MCF 10A (cell line): Measurements from ENCODE around the gene SNRPB2. TPM values are rescaled to one million over a fixed set of nuclear protein-coding genes. Genes with fewer than 3 reads are reported as not detected.

Source experiments
- BruUV-seq: library from RNA; stranded (reverse); fragments of 400-500 nt; replicated peaks from 2 replicates; lab custom pipeline; 2021; lab: Mats Ljungman, UMichigan
- CTCF ChIA-PET: fragments of 300-600 bp; sonication (Branson Sonifier 250); formaldehyde crosslinking; extraction: SDS; loops from one replicate; lab custom pipeline; 2021; ENCODE audit warnings: antibody characterized with exemption, inconsistent platforms; lab: Yijun Ruan, JAX
- POLR2A ChIA-PET: fragments of 300-600, 350-650 bp; sonication (Branson Sonifier 250); formaldehyde crosslinking; extraction: SDS; loops from one replicate; lab custom pipeline; 2020; ENCODE audit warnings: antibody characterized with exemption, inconsistent platforms; lab: Yijun Ruan, JAX
- DNase-seq: peaks from one replicate; pipeline ENCODE4 v3.0.0-alpha.2; 2018; ENCODE audit not compliant: unreplicated experiment
- H3K27ac Mint-ChIP-seq: one replicate; pipeline ENCODE4 v1.8.0; 2022; ENCODE audit warnings: mild to moderate bottlenecking, low read depth, mixed read lengths; ENCODE audit not compliant: unreplicated experiment
- H3K27me3 Mint-ChIP-seq: one replicate; pipeline ENCODE4 v1.8.0; 2022; ENCODE audit warnings: mixed read lengths; ENCODE audit not compliant: insufficient read depth, unreplicated experiment
- H3K36me3 Mint-ChIP-seq: one replicate; pipeline ENCODE4 v1.8.0; 2022; ENCODE audit warnings: mild to moderate bottlenecking, moderate library complexity, mixed read lengths; ENCODE audit not compliant: insufficient read depth, unreplicated experiment
- H3K4me1 Mint-ChIP-seq: one replicate; pipeline ENCODE4 v1.8.0; 2022; ENCODE audit warnings: mixed read lengths; ENCODE audit not compliant: insufficient read depth, unreplicated experiment
- H3K4me3 Mint-ChIP-seq: one replicate; pipeline ENCODE4 v1.8.0; 2022; ENCODE audit warnings: mild to moderate bottlenecking, moderate library complexity, mixed read lengths; ENCODE audit not compliant: unreplicated experiment
- H3K9me3 Mint-ChIP-seq: one replicate; pipeline ENCODE4 v1.8.0; 2022; ENCODE audit warnings: mixed read lengths; ENCODE audit not compliant: unreplicated experiment
- CTCF ChIP-seq: fragments of 200-600 bp; IDR thresholded peaks from one replicate; pipeline ENCODE4 v1.8.0; 2022; ENCODE audit warnings: antibody characterized with exemption, mild to moderate bottlenecking; ENCODE audit not compliant: unreplicated experiment
- intact Hi-C: fragments of 100-400 bp; cut with micrococcal nuclease; formaldehyde crosslinking; loops from 2 replicates; pipeline ENCODE4 v1.14.1; 2022
- total RNA-seq: library from RNA; stranded (reverse); gene quantifications from 2 replicates; pipeline ENCODE4 v1.2.3, GENCODE V29; 2022

The SNRPB2 gene
- total RNA-seq, 1 experiment from 2014 or later: 57.7 TPM

- no peaks in the 10 kb centered on the region for H3K9me3 Mint-ChIP-seq
- BruUV-seq: no TSS peak
- H3K36me3 Mint-ChIP-seq: peaks cover 50% of the 10 kb centered on the region
- no peak overlapping the region for H3K4me3 Mint-ChIP-seq
- DNase-seq: no peak
- H3K27me3 Mint-ChIP-seq: peaks cover 10% of the 10 kb centered on the region
- H3K27ac Mint-ChIP-seq: no peak overlapping the region
- TF ChIP-seq CTCF: no peak
- POLR2A ChIA-PET: no interaction called here
- CTCF ChIA-PET: interaction anchor here (2.5 kb wide), 1 partner anchor 28 kb away, joined by 13 read pairs; no protein-coding TSS in a partner anchor
- H3K4me1 Mint-ChIP-seq: peaks cover 22% of the 10 kb centered on the region
- intact Hi-C loops: no loop called here
These were observed 2.8 kb downstream of the SNRPB2 start for GRCh38 chr20:16732506-16733152.

- Mint-ChIP-seq H3K9me3 (no peaks in the 10 kb centered on the region), H3K4me1 (peaks cover 5% of the 10 kb centered on the region), H3K27ac (no peak overlapping the region), H3K27me3 (no peaks in the 10 kb centered on the region), H3K4me3 (no peak overlapping the region), H3K36me3 (peaks cover 56% of the 10 kb centered on the region)
- TF ChIP-seq CTCF: no peak
- POLR2A ChIA-PET: interaction anchor here (0.5 to 2.8 kb wide), 4 partner anchors 9 to 1832 kb away, joined by 3 to 12 read pairs (median 5); partner anchors contain the start of gene SNRPB2
- no peak for DNase-seq
- intact Hi-C loops: no loop called here
- CTCF ChIA-PET: interaction anchor here (0.9 to 3.7 kb wide), 2 partner anchors 21 to 103 kb away, joined by 3 to 22 read pairs; no protein-coding TSS in a partner anchor
- BruUV-seq: no TSS peak
These were observed 10.7 kb downstream of the SNRPB2 start for GRCh38 chr20:16740365-16741072.

GRCh38 chr20:16744178-16744807 lies 14.5 kb downstream of the SNRPB2 start:
- POLR2A ChIA-PET: no interaction called here
- Mint-ChIP-seq H3K36me3 (peaks cover 24% of the 10 kb centered on the region), H3K4me1 (no peaks in the 10 kb centered on the region), H3K4me3 (no peak overlapping the region), H3K27me3 (no peaks in the 10 kb centered on the region), H3K27ac (no peak overlapping the region), H3K9me3 (no peaks in the 10 kb centered on the region)
- intact Hi-C loops: no loop called here
- CTCF ChIA-PET: interaction anchor here (3.0 kb wide), 1 partner anchor 17 kb away, joined by 17 read pairs; no protein-coding TSS in a partner anchor
- no TSS peak for BruUV-seq
- DNase-seq: no peak
- no peak for TF ChIP-seq CTCF

GRCh38 chr20:16745204-16745603 lies 15.4 kb downstream of the SNRPB2 start:
- BruUV-seq: no TSS peak
- Mint-ChIP-seq H3K27ac (no peak overlapping the region), H3K36me3 (peaks cover 15% of the 10 kb centered on the region), H3K9me3 (no peaks in the 10 kb centered on the region), H3K4me3 (no peak overlapping the region), H3K4me1 (no peaks in the 10 kb centered on the region), H3K27me3 (no peaks in the 10 kb centered on the region)
- CTCF ChIA-PET: interaction anchor here (1.3 to 3.0 kb wide), 2 partner anchors 16 to 76 kb away, joined by 3 to 17 read pairs; no protein-coding TSS in a partner anchor
- intact Hi-C loops: no loop called here
- no peak for DNase-seq
- POLR2A ChIA-PET: no interaction called here
- no peak for TF ChIP-seq CTCF
